ENCODE data around the gene PIP4K2B.

PIP4K2B gene

GRCh38 chr17:38733282-38733981 lies 65.9 kb downstream of the PIP4K2B start:
- H3K27me3 ChIP-seq (ENCODE audit: insufficient read depth, poor library complexity, severe bottlenecking): no peaks in the 10 kb centered on the region
- H3K4me3 ChIP-seq (replicated peaks; ENCODE audit: insufficient read depth, low read length): no peak overlapping the region
- DNase-seq (ENCODE audit: low read depth in 1 of 2, low spot score in 1 of 2): no peak
- no peak overlapping the region for H3K27ac ChIP-seq (replicated peaks)
- TF ChIP-seq SPI1 (IDR thresholded peaks at IDR 0.05; ENCODE audit: borderline replicate concordance, low read depth): no peak
- TF ChIP-seq, protein P1, sequence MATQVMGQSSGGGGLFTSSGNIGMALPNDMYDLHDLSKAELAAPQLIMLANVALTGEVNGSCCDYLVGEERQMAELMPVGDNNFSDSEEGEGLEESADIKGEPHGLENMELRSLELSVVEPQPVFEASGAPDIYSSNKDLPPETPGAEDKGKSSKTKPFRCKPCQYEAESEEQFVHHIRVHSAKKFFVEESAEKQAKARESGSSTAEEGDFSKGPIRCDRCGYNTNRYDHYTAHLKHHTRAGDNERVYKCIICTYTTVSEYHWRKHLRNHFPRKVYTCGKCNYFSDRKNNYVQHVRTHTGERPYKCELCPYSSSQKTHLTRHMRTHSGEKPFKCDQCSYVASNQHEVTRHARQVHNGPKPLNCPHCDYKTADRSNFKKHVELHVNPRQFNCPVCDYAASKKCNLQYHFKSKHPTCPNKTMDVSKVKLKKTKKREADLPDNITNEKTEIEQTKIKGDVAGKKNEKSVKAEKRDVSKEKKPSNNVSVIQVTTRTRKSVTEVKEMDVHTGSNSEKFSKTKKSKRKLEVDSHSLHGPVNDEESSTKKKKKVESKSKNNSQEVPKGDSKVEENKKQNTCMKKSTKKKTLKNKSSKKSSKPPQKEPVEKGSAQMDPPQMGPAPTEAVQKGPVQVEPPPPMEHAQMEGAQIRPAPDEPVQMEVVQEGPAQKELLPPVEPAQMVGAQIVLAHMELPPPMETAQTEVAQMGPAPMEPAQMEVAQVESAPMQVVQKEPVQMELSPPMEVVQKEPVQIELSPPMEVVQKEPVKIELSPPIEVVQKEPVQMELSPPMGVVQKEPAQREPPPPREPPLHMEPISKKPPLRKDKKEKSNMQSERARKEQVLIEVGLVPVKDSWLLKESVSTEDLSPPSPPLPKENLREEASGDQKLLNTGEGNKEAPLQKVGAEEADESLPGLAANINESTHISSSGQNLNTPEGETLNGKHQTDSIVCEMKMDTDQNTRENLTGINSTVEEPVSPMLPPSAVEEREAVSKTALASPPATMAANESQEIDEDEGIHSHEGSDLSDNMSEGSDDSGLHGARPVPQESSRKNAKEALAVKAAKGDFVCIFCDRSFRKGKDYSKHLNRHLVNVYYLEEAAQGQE (IDR thresholded peaks at IDR 0.05; ENCODE audit: insufficient replicate concordance, low read depth): no peak

GRCh38 chr17:38732376-38733281 lies 66.7 kb downstream of the PIP4K2B start:
- no peak for DNase-seq (ENCODE audit: low read depth in 1 of 2, low spot score in 1 of 2)
- H3K4me3 ChIP-seq (replicated peaks; ENCODE audit: insufficient read depth, low read length): no peak overlapping the region
- no peak overlapping the region for H3K27ac ChIP-seq (replicated peaks)
- TF ChIP-seq GABPA (IDR thresholded peaks at IDR 0.05; ENCODE audit: low read depth) (no peak), POLR2AphosphoS5 (IDR thresholded peaks at IDR 0.05; ENCODE audit: low read depth) (no peak), SPI1 (IDR thresholded peaks at IDR 0.05; ENCODE audit: borderline replicate concordance, low read depth) (no peak)
- TF ChIP-seq, protein P1 (IDR thresholded peaks at IDR 0.05; ENCODE audit: insufficient replicate concordance, low read depth): no peak
- TF ChIP-seq, protein P2, sequence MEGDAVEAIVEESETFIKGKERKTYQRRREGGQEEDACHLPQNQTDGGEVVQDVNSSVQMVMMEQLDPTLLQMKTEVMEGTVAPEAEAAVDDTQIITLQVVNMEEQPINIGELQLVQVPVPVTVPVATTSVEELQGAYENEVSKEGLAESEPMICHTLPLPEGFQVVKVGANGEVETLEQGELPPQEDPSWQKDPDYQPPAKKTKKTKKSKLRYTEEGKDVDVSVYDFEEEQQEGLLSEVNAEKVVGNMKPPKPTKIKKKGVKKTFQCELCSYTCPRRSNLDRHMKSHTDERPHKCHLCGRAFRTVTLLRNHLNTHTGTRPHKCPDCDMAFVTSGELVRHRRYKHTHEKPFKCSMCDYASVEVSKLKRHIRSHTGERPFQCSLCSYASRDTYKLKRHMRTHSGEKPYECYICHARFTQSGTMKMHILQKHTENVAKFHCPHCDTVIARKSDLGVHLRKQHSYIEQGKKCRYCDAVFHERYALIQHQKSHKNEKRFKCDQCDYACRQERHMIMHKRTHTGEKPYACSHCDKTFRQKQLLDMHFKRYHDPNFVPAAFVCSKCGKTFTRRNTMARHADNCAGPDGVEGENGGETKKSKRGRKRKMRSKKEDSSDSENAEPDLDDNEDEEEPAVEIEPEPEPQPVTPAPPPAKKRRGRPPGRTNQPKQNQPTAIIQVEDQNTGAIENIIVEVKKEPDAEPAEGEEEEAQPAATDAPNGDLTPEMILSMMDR (IDR thresholded peaks at IDR 0.05; ENCODE audit: insufficient read depth, low read length): no peak
- no peaks in the 10 kb centered on the region for H3K27me3 ChIP-seq (ENCODE audit: insufficient read depth, poor library complexity, severe bottlenecking)

DNA sequence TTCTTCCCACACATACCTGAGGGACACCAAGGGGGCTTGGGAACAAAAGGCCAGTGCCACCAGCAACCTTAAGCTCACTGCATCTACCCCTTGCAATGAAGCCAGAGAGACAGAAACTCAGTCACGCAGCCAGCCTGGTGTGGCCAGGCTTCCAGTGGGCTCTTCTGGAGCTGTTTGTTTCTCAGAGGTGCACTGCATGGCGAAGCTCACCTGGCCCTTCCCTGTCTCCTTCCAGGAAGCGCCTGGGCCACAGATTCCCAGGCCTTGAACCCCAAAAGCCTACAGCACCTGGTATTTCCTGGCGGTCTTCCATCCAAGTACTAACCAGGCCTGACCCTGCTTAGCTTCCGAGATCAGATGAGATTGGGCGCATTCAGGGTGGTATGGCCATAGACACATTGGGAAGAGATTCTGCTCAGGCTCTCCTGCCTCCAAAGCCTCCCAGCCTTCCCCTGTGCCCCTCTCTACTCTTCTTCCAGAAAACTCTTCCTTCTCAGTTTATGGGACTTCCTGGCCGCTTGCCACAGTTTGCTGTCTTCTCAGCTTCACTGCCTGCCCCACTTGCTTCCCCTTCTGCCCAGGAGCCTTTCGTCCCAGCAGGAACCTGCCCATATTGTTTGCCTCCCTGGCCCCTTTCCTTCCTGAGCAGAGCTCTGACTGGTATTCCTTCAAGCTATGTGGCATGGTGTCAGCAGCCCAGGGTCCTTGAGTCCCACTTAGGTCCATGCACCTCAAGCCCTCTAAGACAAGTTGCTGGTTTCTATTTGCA lies 67.6 kb downstream of the PIP4K2B start:
- Histone ChIP-seq H3K27ac (replicated peaks) (0 out of 2 replicates have a peak overlapping the region, but pooled peaks have one; percentile 3), H3K27me3 (ENCODE audit: insufficient read depth, poor library complexity, severe bottlenecking) (no peaks in the 10 kb centered on the region), H3K4me3 (replicated peaks; ENCODE audit: insufficient read depth, low read length) (peak overlapping the region; percentile 81; the same call in 1 of the 2 replicates)
- peak in 1 of 2 experiments; percentile 51 for DNase-seq (ENCODE audit: low read depth in 1 of 2, low spot score in 1 of 2)
- TF ChIP-seq POLR2AphosphoS5 (IDR thresholded peaks at IDR 0.05; ENCODE audit: low read depth) (no peak), SPI1 (IDR thresholded peaks at IDR 0.05; ENCODE audit: borderline replicate concordance, low read depth) (no peak), GABPA (IDR thresholded peaks at IDR 0.05; ENCODE audit: low read depth) (no peak)
- TF ChIP-seq, protein P1 (IDR thresholded peaks at IDR 0.05; ENCODE audit: insufficient replicate concordance, low read depth): no peak
- TF ChIP-seq, protein P2 (IDR thresholded peaks at IDR 0.05; ENCODE audit: insufficient read depth, low read length): no peak
